ENCODE results near the gene SELENOM. TPM values are rescaled to one million over a fixed set of nuclear protein-coding genes. Genes with fewer than 3 reads are reported as not detected.

The SELENOM gene
- total and polyA plus RNA-seq, 2 donors (not counting 1 experiment from before 2014, with no cell fraction given), result 130 to 132 TPM

GRCh38 chr22:31137721-31138120, 30.4 kb upstream of the SELENOM start:
- Histone ChIP-seq H2AFZ (ENCODE audit: low read length) (no peak overlapping the region), H3K9me3 (ENCODE audit: control insufficient read depth, insufficient read depth, low read depth, low read length) (no peaks in the 10 kb centered on the region), H3K4me2 (ENCODE audit: extremely low read depth, insufficient read depth, low read length) (no peak overlapping the region), H3K79me2 (ENCODE audit: control insufficient read depth, insufficient read depth, low read length) (no peaks in the 10 kb centered on the region), H3K4me3 (replicated peaks in 1 of 4; ENCODE audit: control extremely low read depth in 1 of 4, insufficient read depth in 1 of 4, low read depth in 3 of 4, low read length in 4 of 4) (no peak overlapping the region), H3K9ac (ENCODE audit: insufficient read depth, low read length) (no peak overlapping the region), H4K20me1 (ENCODE audit: control insufficient read depth, extremely low read depth, insufficient read depth, low read length) (no peaks in the 10 kb centered on the region), H3K27me3 (ENCODE audit: control insufficient read depth, insufficient read depth, low read length) (peaks cover 11% of the 10 kb centered on the region), H3K36me3 (ENCODE audit: control insufficient read depth, insufficient read depth, low read length) (no peaks in the 10 kb centered on the region), H3K4me1 (ENCODE audit: control insufficient read depth, extremely low read depth, insufficient read depth, low read length) (no peaks in the 10 kb centered on the region), H3K27ac (ENCODE audit: insufficient read depth, low read length) (no peak overlapping the region)
- no peak for DNase-seq (ENCODE audit: low read depth in 2 of 2)
- TF ChIP-seq, protein P1, sequence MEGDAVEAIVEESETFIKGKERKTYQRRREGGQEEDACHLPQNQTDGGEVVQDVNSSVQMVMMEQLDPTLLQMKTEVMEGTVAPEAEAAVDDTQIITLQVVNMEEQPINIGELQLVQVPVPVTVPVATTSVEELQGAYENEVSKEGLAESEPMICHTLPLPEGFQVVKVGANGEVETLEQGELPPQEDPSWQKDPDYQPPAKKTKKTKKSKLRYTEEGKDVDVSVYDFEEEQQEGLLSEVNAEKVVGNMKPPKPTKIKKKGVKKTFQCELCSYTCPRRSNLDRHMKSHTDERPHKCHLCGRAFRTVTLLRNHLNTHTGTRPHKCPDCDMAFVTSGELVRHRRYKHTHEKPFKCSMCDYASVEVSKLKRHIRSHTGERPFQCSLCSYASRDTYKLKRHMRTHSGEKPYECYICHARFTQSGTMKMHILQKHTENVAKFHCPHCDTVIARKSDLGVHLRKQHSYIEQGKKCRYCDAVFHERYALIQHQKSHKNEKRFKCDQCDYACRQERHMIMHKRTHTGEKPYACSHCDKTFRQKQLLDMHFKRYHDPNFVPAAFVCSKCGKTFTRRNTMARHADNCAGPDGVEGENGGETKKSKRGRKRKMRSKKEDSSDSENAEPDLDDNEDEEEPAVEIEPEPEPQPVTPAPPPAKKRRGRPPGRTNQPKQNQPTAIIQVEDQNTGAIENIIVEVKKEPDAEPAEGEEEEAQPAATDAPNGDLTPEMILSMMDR (conservative IDR thresholded peaks at IDR 0.05 in 1 of 2, IDR thresholded peaks at IDR 0.05 in 1 of 2; ENCODE audit: low read depth in 1 of 2, low read length in 2 of 2), result no peak
- no peak for TF ChIP-seq EZH2 (IDR thresholded peaks at IDR 0.05; ENCODE audit: low read length, missing control alignments)

DNA sequence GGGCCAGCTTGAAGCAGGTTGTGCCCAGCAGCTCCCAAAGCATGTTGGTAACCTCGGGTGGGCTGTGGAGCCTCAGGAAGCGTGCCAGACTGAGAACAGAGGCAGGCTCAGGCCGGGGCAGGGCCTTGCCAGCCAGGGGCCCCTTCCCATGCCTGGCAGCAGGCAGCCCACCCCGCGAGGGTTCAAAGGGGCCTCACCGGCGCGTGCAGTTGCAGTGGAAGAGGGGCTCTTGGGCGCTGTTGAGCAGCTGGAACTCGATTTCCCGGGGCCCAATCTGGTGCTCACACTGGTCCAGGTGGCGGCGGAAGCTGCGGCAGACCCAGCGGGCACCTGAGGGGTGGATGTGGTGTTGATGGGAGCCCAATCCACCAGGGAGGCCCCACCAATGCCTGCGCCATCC, 29.3 kb upstream of the SELENOM start:
- Histone ChIP-seq H3K27ac (ENCODE audit: insufficient read depth, low read length) (no peak overlapping the region), H3K27me3 (ENCODE audit: control insufficient read depth, insufficient read depth, low read length) (peaks cover 11% of the 10 kb centered on the region), H3K36me3 (ENCODE audit: control insufficient read depth, insufficient read depth, low read length) (no peaks in the 10 kb centered on the region), H2AFZ (ENCODE audit: low read length) (no peak overlapping the region), H3K4me1 (ENCODE audit: control insufficient read depth, extremely low read depth, insufficient read depth, low read length) (no peaks in the 10 kb centered on the region), H3K79me2 (ENCODE audit: control insufficient read depth, insufficient read depth, low read length) (no peaks in the 10 kb centered on the region), H3K9ac (ENCODE audit: insufficient read depth, low read length) (no peak overlapping the region), H4K20me1 (ENCODE audit: control insufficient read depth, extremely low read depth, insufficient read depth, low read length) (no peaks in the 10 kb centered on the region), H3K4me2 (ENCODE audit: extremely low read depth, insufficient read depth, low read length) (no peak overlapping the region), H3K9me3 (ENCODE audit: control insufficient read depth, insufficient read depth, low read depth, low read length) (no peaks in the 10 kb centered on the region), H3K4me3 (replicated peaks in 1 of 4; ENCODE audit: control extremely low read depth in 1 of 4, insufficient read depth in 1 of 4, low read depth in 3 of 4, low read length in 4 of 4) (no peak overlapping the region)
- TF ChIP-seq EZH2 (IDR thresholded peaks at IDR 0.05; ENCODE audit: low read length, missing control alignments), result no peak
- TF ChIP-seq, protein P1 (conservative IDR thresholded peaks at IDR 0.05 in 1 of 2, IDR thresholded peaks at IDR 0.05 in 1 of 2; ENCODE audit: low read depth in 1 of 2, low read length in 2 of 2), result no peak
- DNase-seq (ENCODE audit: low read depth in 2 of 2), result no peak

GRCh38 chr22:31136155-31136554, 28.8 kb upstream of the SELENOM start:
- no peak overlapping the region for H3K9ac ChIP-seq (ENCODE audit: insufficient read depth, low read length)
- no peak overlapping the region for H2AFZ ChIP-seq (ENCODE audit: low read length)
- no peaks in the 10 kb centered on the region for H3K36me3 ChIP-seq (ENCODE audit: control insufficient read depth, insufficient read depth, low read length)
- H3K4me1 ChIP-seq (ENCODE audit: control insufficient read depth, extremely low read depth, insufficient read depth, low read length), result no peaks in the 10 kb centered on the region
- H4K20me1 ChIP-seq (ENCODE audit: control insufficient read depth, extremely low read depth, insufficient read depth, low read length), result no peaks in the 10 kb centered on the region
- H3K79me2 ChIP-seq (ENCODE audit: control insufficient read depth, insufficient read depth, low read length), result no peaks in the 10 kb centered on the region
- H3K27me3 ChIP-seq (ENCODE audit: control insufficient read depth, insufficient read depth, low read length), result peaks cover 9% of the 10 kb centered on the region
- DNase-seq (ENCODE audit: low read depth in 2 of 2), result no peak
- no peaks in the 10 kb centered on the region for H3K9me3 ChIP-seq (ENCODE audit: control insufficient read depth, insufficient read depth, low read depth, low read length)
- H3K27ac ChIP-seq (ENCODE audit: insufficient read depth, low read length), result no peak overlapping the region
- H3K4me3 ChIP-seq (replicated peaks in 1 of 4; ENCODE audit: control extremely low read depth in 1 of 4, insufficient read depth in 1 of 4, low read depth in 3 of 4, low read length in 4 of 4), result no peak overlapping the region
- no peak overlapping the region for H3K4me2 ChIP-seq (ENCODE audit: extremely low read depth, insufficient read depth, low read length)
- TF ChIP-seq EZH2 (IDR thresholded peaks at IDR 0.05; ENCODE audit: low read length, missing control alignments), result no peak
- TF ChIP-seq, protein P1 (conservative IDR thresholded peaks at IDR 0.05 in 1 of 2, IDR thresholded peaks at IDR 0.05 in 1 of 2; ENCODE audit: low read depth in 1 of 2, low read length in 2 of 2), result no peak
